ENCODE measurements around the gene PXMP4. TPM values are rescaled to one million over a fixed set of nuclear protein-coding genes. Genes with fewer than 3 reads are reported as not detected.

Gene PXMP4
- polyA plus RNA-seq, 1 donor (not counting 4 experiments of a cell fraction or from before 2014, with no cell fraction given) = 3.2 TPM

DNA sequence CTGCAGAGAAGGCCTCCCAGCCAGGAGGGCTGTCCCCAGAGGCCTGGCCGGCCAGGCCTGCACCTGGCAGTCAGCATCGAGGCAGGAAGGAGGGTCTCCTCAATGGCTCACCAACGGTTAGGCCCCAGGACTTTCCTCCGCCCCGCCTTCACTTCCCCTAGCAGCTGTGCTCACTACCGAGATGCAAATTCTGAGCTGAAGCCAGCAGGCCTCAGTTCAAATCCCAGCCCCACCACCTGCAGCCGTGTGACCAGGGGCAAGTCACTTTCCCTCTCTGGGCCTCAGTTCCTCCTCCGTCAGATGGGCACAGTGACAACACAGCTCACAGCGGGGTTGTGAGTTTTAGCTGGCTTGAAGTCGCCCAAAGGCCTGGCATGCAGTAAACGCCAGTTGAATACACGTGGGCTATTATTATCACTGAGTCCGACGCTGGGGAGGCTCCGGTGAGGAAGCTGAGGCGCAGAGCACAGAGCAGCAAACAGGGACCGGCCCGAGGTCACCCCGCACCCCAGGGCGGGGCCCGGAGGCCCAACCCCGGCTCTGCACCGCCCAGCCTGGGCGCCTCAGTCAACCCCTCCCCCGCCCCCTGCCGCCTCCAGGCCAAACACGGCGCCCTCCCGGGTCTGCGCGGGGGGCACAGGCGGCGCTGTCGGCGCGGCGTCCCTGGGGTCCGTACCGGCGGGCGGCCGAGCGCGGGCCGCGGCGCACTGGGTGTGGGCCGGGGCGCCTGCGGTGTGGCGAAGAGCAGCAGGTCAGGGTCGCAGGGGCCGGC, 34.6 kb downstream of the PXMP4 start:
- FAIRE-seq = no peak

GRCh38 chr20:33684533-33685327, 35.4 kb downstream of the PXMP4 start:
- Histone ChIP-seq H3K4me2 (ENCODE audit: control insufficient read depth, extremely low read depth, insufficient read depth, low read depth, low read length) (peak overlapping the region; percentile 95), H4K20me1 (ENCODE audit: control insufficient read depth, extremely low read depth, insufficient read depth, low read length) (no peaks in the 10 kb centered on the region), H2AFZ (ENCODE audit: control insufficient read depth, low read length) (peak overlapping the region; percentile 72), H3K4me1 (ENCODE audit: control insufficient read depth, extremely low read depth, insufficient read depth, low read length) (peaks cover 13% of the 10 kb centered on the region), H3K9me3 (ENCODE audit: control insufficient read depth, low read depth, low read length) (no peaks in the 10 kb centered on the region), H3K4me3 (ENCODE audit: control insufficient read depth in 2 of 3, extremely low read depth in 1 of 3, insufficient read depth in 2 of 3, low read depth in 1 of 3, low read length in 3 of 3) (peak overlapping the region; percentile 27 to 84 (median 73)), H3K79me2 (ENCODE audit: control insufficient read depth, insufficient read depth, low read length) (peaks cover 12% of the 10 kb centered on the region), H3K27ac (ENCODE audit: control insufficient read depth, insufficient read depth, low read length) (peak overlapping the region; percentile 38), H3K27me3 (ENCODE audit: control insufficient read depth, extremely low read depth, insufficient read depth, low read length) (no peaks in the 10 kb centered on the region), H3K9me1 (ENCODE audit: control insufficient read depth, extremely low read depth, insufficient read depth, low read length) (no peaks in the 10 kb centered on the region), H3K9ac (ENCODE audit: control insufficient read depth, extremely low read depth, insufficient read depth, low read length) (peak overlapping the region; percentile 64), H3K36me3 (ENCODE audit: control insufficient read depth in 2 of 2, extremely low read depth in 1 of 2, insufficient read depth in 2 of 2, low read length in 2 of 2) (no peaks in the 10 kb centered on the region)
- FAIRE-seq (no peak), DNase-seq (ENCODE audit: low read depth, low spot score) (no peak)
- TF ChIP-seq CTCF (optimal IDR thresholded peaks at IDR 0.05 in 1 of 3, IDR thresholded peaks at IDR 0.05 in 1 of 3, conservative IDR thresholded peaks at IDR 0.05 in 1 of 3; ENCODE audit: extremely low read depth in 1 of 3, insufficient read depth in 2 of 3, low read length in 3 of 3) (no peak), EZH2 (IDR thresholded peaks at IDR 0.05; ENCODE audit: low read length) (no peak)
- dilution Hi-C loops (cut with MboI; ENCODE audit: extremely low pct_ligation_motif_present, low sequenced_read_pairs) = no loop called here

More for the DNA sequence above, 34.6 kb downstream of the PXMP4 start:
- Histone ChIP-seq H3K9me3 (ENCODE audit: control insufficient read depth, low read depth, low read length) (no peaks in the 10 kb centered on the region), H3K9me1 (ENCODE audit: control insufficient read depth, extremely low read depth, insufficient read depth, low read length) (no peaks in the 10 kb centered on the region), H3K4me1 (ENCODE audit: control insufficient read depth, extremely low read depth, insufficient read depth, low read length) (peaks cover 13% of the 10 kb centered on the region), H4K20me1 (ENCODE audit: control insufficient read depth, extremely low read depth, insufficient read depth, low read length) (no peaks in the 10 kb centered on the region), H3K27ac (ENCODE audit: control insufficient read depth, insufficient read depth, low read length) (peak overlapping the region; percentile 38), H3K27me3 (ENCODE audit: control insufficient read depth, extremely low read depth, insufficient read depth, low read length) (no peaks in the 10 kb centered on the region), H3K4me3 (ENCODE audit: control insufficient read depth in 2 of 3, extremely low read depth in 1 of 3, insufficient read depth in 2 of 3, low read depth in 1 of 3, low read length in 3 of 3) (peak overlapping the region; percentile 27 to 84 (median 73)), H3K36me3 (ENCODE audit: control insufficient read depth in 2 of 2, extremely low read depth in 1 of 2, insufficient read depth in 2 of 2, low read length in 2 of 2) (no peaks in the 10 kb centered on the region), H3K4me2 (ENCODE audit: control insufficient read depth, extremely low read depth, insufficient read depth, low read depth, low read length) (peak overlapping the region; percentile 95), H2AFZ (ENCODE audit: control insufficient read depth, low read length) (peak overlapping the region; percentile 72), H3K9ac (ENCODE audit: control insufficient read depth, extremely low read depth, insufficient read depth, low read length) (peak overlapping the region; percentile 64), H3K79me2 (ENCODE audit: control insufficient read depth, insufficient read depth, low read length) (peaks cover 12% of the 10 kb centered on the region)
- no peak for DNase-seq (ENCODE audit: low read depth, low spot score)
- TF ChIP-seq CTCF (optimal IDR thresholded peaks at IDR 0.05 in 1 of 3, IDR thresholded peaks at IDR 0.05 in 1 of 3, conservative IDR thresholded peaks at IDR 0.05 in 1 of 3; ENCODE audit: extremely low read depth in 1 of 3, insufficient read depth in 2 of 3, low read length in 3 of 3) (no peak), EZH2 (IDR thresholded peaks at IDR 0.05; ENCODE audit: low read length) (no peak)
- dilution Hi-C loops (cut with MboI; ENCODE audit: extremely low pct_ligation_motif_present, low sequenced_read_pairs) = no loop called here
